T-helper 1 cell treated with Interleukin-12 subunit alpha and Interleukin-12 subunit beta and Interleukin-4 antibody, amounts not matched to agents 30 μg/mL and 1 μg/mL, for 36 hours (primary cell): ENCODE measurements around the gene CCL19.

Experiments
- H3K27ac Mint-ChIP-seq: one replicate; pipeline ENCODE4 v1.8.0; 2021; ENCODE audit warnings: mild to moderate bottlenecking, mixed read lengths
- H3K27me3 Mint-ChIP-seq: one replicate; pipeline ENCODE4 v1.8.0; 2021; ENCODE audit warnings: low read depth, mixed read lengths
- H3K36me3 Mint-ChIP-seq: one replicate; pipeline ENCODE4 v1.8.0; 2021; ENCODE audit warnings: low read depth, mixed read lengths
- H3K4me1 Mint-ChIP-seq: one replicate; pipeline ENCODE4 v1.8.0; 2021; ENCODE audit warnings: low read depth, mixed read lengths
- H3K4me3 Mint-ChIP-seq: one replicate; pipeline ENCODE4 v1.8.0; 2021; ENCODE audit warnings: mild to moderate bottlenecking, moderate library complexity, mixed read lengths
- H3K9me3 Mint-ChIP-seq: one replicate; pipeline ENCODE4 v1.8.0; 2021; ENCODE audit warnings: mixed read lengths

Gene CCL19

DNA sequence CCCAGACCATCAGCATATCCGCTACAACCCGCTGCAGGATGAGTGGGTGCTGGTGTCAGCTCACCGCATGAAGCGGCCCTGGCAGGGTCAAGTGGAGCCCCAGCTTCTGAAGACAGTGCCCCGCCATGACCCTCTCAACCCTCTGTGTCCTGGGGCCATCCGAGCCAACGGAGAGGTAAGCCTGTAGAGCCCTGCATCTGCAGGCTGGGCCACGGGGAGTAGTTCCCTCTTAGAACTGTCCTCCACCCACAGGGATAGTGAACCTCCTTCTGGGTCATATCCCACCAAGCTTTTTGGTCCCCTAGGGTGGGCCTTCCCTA is 44.0 kb downstream of the CCL19 start:
- H3K36me3 Mint-ChIP-seq: peaks cover 31% of the 10 kb centered on the region
- no peaks in the 10 kb centered on the region for H3K9me3 Mint-ChIP-seq
- H3K27me3 Mint-ChIP-seq: no peaks in the 10 kb centered on the region
- peak overlapping the region; percentile 81 for H3K27ac Mint-ChIP-seq
- peaks cover 25% of the 10 kb centered on the region for H3K4me1 Mint-ChIP-seq
- H3K4me3 Mint-ChIP-seq: peak overlapping the region; percentile 91

DNA sequence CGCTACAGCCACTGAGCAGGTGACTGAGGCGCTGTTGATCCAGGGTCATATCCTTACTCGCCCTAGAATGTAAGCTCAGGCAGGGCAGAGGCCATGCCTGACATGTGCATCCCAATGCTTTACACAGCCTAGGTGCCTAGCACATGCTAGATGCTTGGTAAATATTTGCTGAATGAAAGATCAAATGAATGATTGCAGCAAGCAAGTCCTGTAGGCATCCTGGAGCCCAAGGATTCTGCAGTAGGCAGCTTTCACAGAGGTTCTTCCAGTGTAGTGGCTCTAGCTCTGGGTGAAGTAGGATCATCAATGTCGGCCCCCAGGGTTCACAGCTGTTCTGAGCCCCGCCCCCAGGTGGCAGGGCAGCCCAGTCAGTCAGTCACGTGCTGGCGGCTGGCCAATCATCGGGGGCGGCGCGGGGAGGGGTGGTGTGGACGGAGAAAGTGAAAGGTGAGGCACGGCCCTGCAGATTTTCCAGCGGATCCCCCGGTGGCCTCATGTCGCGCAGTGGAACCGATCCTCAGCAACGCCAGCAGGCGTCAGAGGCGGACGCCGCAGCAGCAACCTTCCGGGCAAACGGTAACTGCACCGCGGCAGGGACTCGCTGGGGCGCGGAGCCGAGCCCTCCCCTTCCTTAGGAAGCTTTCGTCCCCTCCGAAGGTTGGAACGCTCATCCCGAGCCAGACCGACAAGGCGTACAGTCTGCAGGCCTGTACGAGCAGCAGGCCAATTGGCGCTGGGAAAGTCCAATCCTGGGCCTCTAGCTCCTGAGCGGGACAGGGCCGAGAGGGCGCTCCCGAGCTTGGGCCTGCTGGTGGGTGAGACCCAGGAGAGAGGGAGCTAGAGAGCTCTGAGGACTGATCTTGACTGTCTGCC is 44.6 kb downstream of the CCL19 start, which contains the start of gene GALT:
Gene GALT, plus strand, starts transcription at position 465 of the 873 bp plus-strand sequence. Its CDS starts 30 bp downstream, at position 495.
- peak within 1 kb of the TSS; percentile 91 for H3K4me3 Mint-ChIP-seq
- H3K36me3 Mint-ChIP-seq: peaks cover 31% of the 10 kb centered on the region
- H3K27ac Mint-ChIP-seq: peak within 1 kb of the TSS; percentile 81
- H3K4me1 Mint-ChIP-seq: peaks cover 25% of the 10 kb centered on the region
- H3K9me3 Mint-ChIP-seq: no peaks in the 10 kb centered on the region
- H3K27me3 Mint-ChIP-seq: no peaks in the 10 kb centered on the region

DNA sequence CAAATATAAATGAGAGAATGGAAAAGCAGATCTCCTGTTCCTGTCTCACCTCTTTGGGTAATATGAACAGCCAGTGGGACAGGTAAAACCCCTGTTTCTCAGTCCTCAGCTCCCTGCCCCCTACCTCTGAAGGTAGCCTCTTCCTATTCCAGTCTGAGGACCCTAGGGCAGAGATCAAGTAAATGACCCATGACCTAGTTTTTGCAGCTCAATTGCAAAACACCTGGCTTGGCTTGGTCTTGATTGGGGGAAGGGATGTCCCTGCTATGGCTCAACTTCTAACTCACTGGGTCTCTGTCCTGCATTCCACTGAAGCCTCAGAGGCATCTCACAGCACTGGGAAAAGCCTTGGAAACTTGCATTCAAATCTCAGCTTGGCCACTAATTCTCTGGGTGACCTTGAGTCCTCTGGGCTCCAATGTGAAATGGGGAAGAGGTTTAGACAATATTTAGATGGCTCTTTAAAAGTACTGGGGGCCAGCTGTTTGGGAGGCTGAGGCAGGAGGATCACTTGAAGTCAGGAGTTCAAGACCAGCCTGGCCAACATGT is 46.2 kb downstream of the CCL19 start:
- Mint-ChIP-seq H3K27ac (no peak overlapping the region), H3K36me3 (peaks cover 25% of the 10 kb centered on the region), H3K27me3 (no peaks in the 10 kb centered on the region), H3K4me3 (no peak overlapping the region), H3K4me1 (peaks cover 25% of the 10 kb centered on the region), H3K9me3 (no peaks in the 10 kb centered on the region)

DNA sequence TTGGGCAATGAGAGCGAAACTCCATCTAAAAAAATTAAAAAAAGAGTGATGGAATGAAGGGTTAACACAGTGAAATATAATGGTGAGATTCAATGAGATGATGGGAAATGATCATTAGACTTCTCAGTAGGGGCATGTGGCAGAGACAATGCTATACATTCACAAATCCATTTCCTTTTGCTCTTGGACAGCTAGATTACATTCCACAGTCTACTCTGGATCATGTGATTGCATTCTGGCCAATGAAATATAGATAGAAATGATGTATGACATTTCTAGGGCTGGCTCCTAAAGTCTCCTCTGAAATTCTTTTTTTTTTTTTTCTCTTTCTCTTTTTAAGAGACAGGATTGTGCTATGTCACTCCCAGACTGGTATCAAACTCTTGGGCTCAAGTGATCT is 48.4 kb downstream of the CCL19 start:
- Mint-ChIP-seq H3K4me3 (no peak overlapping the region), H3K36me3 (peaks cover 5% of the 10 kb centered on the region), H3K4me1 (peaks cover 23% of the 10 kb centered on the region), H3K27ac (no peak overlapping the region), H3K27me3 (no peaks in the 10 kb centered on the region), H3K9me3 (no peaks in the 10 kb centered on the region)
